Caco-2 (cell line): ENCODE results near the gene NRIP2. TPM values are rescaled to one million over a fixed set of nuclear protein-coding genes. Genes with fewer than 3 reads are reported as not detected.

ENCODE experiments used
- BruUV-seq: library from RNA; stranded (reverse); fragments of 400-500 nt; replicated peaks from 2 replicates; lab custom pipeline; 2021; lab: Mats Ljungman, UMichigan
- CTCF ChIA-PET: fragments of 300-600 bp; sonication (Branson Sonifier 250); formaldehyde crosslinking; loops from one replicate; lab custom pipeline; 2022; ENCODE audit warnings: antibody characterized with exemption; lab: Charles Lee
- POLR2A ChIA-PET: fragments of 300-600 bp; sonication (Branson Sonifier 250); formaldehyde crosslinking; loops from one replicate; lab custom pipeline; 2022; ENCODE audit warnings: antibody characterized with exemption; lab: Charles Lee
- DNase-seq, 2 experiments: peaks; one replicate each; pipeline versions ENCODE4 v3.0.0 to v3.0.0-alpha.2; 2020 to 2022
- H3K27me3 ChIP-seq: replicated peaks from 2 replicates; pipeline ENCODE4 v1.6.0; 2011; ENCODE audit warnings: low read length; ENCODE audit not compliant: control insufficient read depth, insufficient read depth
- H3K36me3 ChIP-seq: 2 replicates; pipeline ENCODE4 v1.5.1; 2011; ENCODE audit warnings: low read length; ENCODE audit not compliant: control insufficient read depth, insufficient read depth
- H3K4me1 ChIP-seq: fragments of 250-450 bp; sonication (Bioruptor Pico); 2 replicates; pipeline ENCODE4 v1.5.1; 2020; ENCODE audit warnings: mild to moderate bottlenecking
- H3K4me3 ChIP-seq: 2 replicates; pipeline ENCODE4 v1.5.1; 2011; ENCODE audit warnings: low read depth, mild to moderate bottlenecking, control low read depth, low read length
- H3K9me3 ChIP-seq: fragments of 250-450 bp; sonication (Bioruptor Pico); 2 replicates; pipeline ENCODE4 v1.5.1; 2020; ENCODE audit warnings: mild to moderate bottlenecking, moderate library complexity
- H3K27ac Mint-ChIP-seq: one replicate; pipeline ENCODE4 v1.8.0; 2022; ENCODE audit warnings: mixed read lengths; ENCODE audit not compliant: unreplicated experiment
- H3K27me3 Mint-ChIP-seq: one replicate; pipeline ENCODE4 v1.8.0; 2022; ENCODE audit warnings: mixed read lengths; ENCODE audit not compliant: insufficient read depth, unreplicated experiment
- H3K36me3 Mint-ChIP-seq: one replicate; pipeline ENCODE4 v1.8.0; 2022; ENCODE audit warnings: mild to moderate bottlenecking, mixed read lengths; ENCODE audit not compliant: insufficient read depth, unreplicated experiment
- H3K4me1 Mint-ChIP-seq: one replicate; pipeline ENCODE4 v1.8.0; 2022; ENCODE audit warnings: low read depth, mixed read lengths; ENCODE audit not compliant: unreplicated experiment
- H3K4me3 Mint-ChIP-seq: one replicate; pipeline ENCODE4 v1.8.0; 2022; ENCODE audit warnings: mild to moderate bottlenecking, moderate library complexity, mixed read lengths; ENCODE audit not compliant: unreplicated experiment
- H3K9me3 Mint-ChIP-seq: one replicate; pipeline ENCODE4 v1.8.0; 2022; ENCODE audit warnings: mixed read lengths; ENCODE audit not compliant: unreplicated experiment
- intact Hi-C: fragments of 100-400 bp; cut with micrococcal nuclease; formaldehyde crosslinking; loops from one replicate; pipeline ENCODE4 v1.10.0; 2022; ENCODE audit not compliant: unreplicated experiment
- total RNA-seq: library from RNA; stranded (reverse); gene quantifications from 2 replicates; pipeline ENCODE4 v1.2.3, GENCODE V29; 2022
- TF ChIP-seq, protein P1 (sequence below), 2 experiments: fragments of 200-600 bp in 1 of 2; IDR thresholded peaks; 1 replicate in 1 of 2; 2 replicates in 1 of 2; pipeline versions ENCODE4 v1.5.1 to v1.8.0; 2011 to 2022; ENCODE audit warnings: antibody characterized with exemption in 1 of 2, control low read depth in 1 of 2, inconsistent platforms in 1 of 2, low read depth in 1 of 2, low read length in 1 of 2, mild to moderate bottlenecking in 1 of 2, moderate library complexity in 1 of 2; ENCODE audit not compliant: insufficient read depth in 1 of 2, severe bottlenecking in 1 of 2, unreplicated experiment in 1 of 2

The NRIP2 gene
- total RNA-seq, 1 experiment from 2014 or later, result not detected

DNA sequence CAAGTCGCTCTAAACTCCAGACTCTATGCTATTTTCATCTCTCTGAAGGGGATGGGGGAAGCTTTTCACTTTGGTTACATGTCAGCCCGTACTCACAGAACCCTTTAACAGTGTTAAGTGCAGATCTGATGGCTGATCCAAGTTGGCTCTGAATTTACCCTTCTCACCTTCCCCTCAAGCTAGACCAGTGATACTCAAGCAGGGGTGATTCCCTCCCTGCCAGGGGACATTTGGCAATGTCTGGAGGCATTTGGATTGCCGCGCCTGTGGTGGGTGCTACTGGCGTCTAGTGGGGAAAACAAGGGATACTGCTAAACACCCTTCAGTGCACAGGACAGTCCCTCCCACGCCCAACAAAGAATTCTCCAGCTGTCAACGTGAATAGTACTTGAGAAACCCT is 28.0 kb upstream of the NRIP2 start:
- ChIA-PET CTCF (interaction anchor here (0.9 kb wide), 1 partner anchor 14 kb away, joined by 4 read pairs; the partner anchor contains the start of genes FOXM1 and RHNO1), POLR2A (interaction anchor here (1.0 kb wide), 1 partner anchor 14 kb away, joined by 5 read pairs; the partner anchor contains the start of genes FOXM1 and RHNO1)

DNA sequence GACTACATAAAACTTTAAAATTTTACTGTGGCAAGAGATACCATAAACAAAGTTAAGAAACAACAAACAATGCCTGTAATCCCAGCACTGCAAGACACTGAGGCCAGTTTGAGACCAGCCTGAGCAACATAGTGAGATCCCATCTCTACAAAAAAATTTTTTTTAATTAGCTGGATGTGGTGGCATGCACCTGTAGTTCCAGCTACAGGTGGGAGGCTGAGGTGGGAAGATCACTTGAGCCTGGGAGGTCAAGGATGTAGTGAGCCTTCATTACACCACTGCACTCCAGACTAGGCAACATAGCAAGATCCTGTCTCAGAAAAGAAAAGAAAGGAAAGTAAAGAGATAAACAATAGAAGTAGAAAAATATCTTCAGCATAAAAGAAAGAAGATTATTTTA is 25.3 kb upstream of the NRIP2 start:
- peaks cover 93% of the 10 kb centered on the region for H3K36me3 Mint-ChIP-seq
- ChIA-PET POLR2A (no interaction called here), CTCF (interaction anchor here (2.5 kb wide), 1 partner anchor 15 kb away, joined by 6 read pairs; no protein-coding TSS in a partner anchor)
- intact Hi-C loops, result no loop called here
- H3K4me1 ChIP-seq, result peaks cover 10% of the 10 kb centered on the region
- no peaks in the 10 kb centered on the region for H3K9me3 ChIP-seq
- H3K27ac Mint-ChIP-seq, result no peak overlapping the region
- H3K4me3 ChIP-seq, result no peak overlapping the region
- H3K27me3 ChIP-seq, result no peaks in the 10 kb centered on the region
- H3K4me3 Mint-ChIP-seq, result no peak overlapping the region
- BruUV-seq, result no TSS peak
- peaks cover 6% of the 10 kb centered on the region for H3K36me3 ChIP-seq
- H3K4me1 Mint-ChIP-seq, result peaks cover 22% of the 10 kb centered on the region
- TF ChIP-seq, protein P1, sequence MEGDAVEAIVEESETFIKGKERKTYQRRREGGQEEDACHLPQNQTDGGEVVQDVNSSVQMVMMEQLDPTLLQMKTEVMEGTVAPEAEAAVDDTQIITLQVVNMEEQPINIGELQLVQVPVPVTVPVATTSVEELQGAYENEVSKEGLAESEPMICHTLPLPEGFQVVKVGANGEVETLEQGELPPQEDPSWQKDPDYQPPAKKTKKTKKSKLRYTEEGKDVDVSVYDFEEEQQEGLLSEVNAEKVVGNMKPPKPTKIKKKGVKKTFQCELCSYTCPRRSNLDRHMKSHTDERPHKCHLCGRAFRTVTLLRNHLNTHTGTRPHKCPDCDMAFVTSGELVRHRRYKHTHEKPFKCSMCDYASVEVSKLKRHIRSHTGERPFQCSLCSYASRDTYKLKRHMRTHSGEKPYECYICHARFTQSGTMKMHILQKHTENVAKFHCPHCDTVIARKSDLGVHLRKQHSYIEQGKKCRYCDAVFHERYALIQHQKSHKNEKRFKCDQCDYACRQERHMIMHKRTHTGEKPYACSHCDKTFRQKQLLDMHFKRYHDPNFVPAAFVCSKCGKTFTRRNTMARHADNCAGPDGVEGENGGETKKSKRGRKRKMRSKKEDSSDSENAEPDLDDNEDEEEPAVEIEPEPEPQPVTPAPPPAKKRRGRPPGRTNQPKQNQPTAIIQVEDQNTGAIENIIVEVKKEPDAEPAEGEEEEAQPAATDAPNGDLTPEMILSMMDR (IDR thresholded peaks at IDR 0.05; ENCODE audit: insufficient read depth in 1 of 2, low read depth in 1 of 2, low read length in 1 of 2, severe bottlenecking in 1 of 2, unreplicated experiment in 1 of 2), result no peak
- no peak for DNase-seq
- H3K27me3 Mint-ChIP-seq, result no peaks in the 10 kb centered on the region
- H3K9me3 Mint-ChIP-seq, result no peaks in the 10 kb centered on the region

More for the DNA sequence above, 28.0 kb upstream of the NRIP2 start:
- no peaks in the 10 kb centered on the region for H3K27me3 Mint-ChIP-seq
- TF ChIP-seq, protein P1 (IDR thresholded peaks at IDR 0.05; ENCODE audit: insufficient read depth in 1 of 2, low read depth in 1 of 2, low read length in 1 of 2, severe bottlenecking in 1 of 2, unreplicated experiment in 1 of 2), result no peak
- H3K4me3 Mint-ChIP-seq, result no peak overlapping the region
- H3K36me3 Mint-ChIP-seq, result peaks cover 96% of the 10 kb centered on the region
- H3K9me3 ChIP-seq, result no peaks in the 10 kb centered on the region
- H3K36me3 ChIP-seq, result peaks cover 12% of the 10 kb centered on the region
- no peak overlapping the region for H3K4me3 ChIP-seq
- H3K27ac Mint-ChIP-seq, result no peak overlapping the region
- no peaks in the 10 kb centered on the region for H3K27me3 ChIP-seq
- H3K9me3 Mint-ChIP-seq, result no peaks in the 10 kb centered on the region
- no TSS peak for BruUV-seq
- H3K4me1 ChIP-seq, result no peaks in the 10 kb centered on the region
- intact Hi-C loops, result no loop called here
- H3K4me1 Mint-ChIP-seq, result peaks cover 4% of the 10 kb centered on the region
- DNase-seq, result no peak

DNA sequence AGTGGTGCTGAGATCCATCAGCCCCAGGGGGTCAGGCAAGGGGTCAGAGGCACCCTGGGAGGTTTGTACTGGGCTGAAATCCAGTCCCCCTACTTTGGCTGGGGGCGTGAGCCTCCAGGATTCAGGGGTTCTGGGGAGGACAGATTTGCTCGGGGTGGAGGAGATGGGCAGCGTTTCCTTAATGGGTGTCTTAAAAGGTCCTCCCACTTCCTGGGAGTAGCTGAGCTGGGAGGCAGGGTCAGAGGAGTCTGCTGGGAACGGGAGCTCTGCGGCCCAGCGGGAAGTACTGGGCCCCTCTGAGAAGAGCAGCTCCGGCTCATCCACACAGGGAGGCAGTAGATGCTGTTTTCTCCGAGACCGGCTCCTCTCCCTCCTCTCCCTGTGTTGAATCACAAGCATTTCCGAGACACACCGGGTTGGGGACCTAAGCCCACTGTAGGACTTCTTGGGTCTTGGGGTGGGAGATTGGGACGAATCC is 24.1 kb upstream of the NRIP2 start:
- no peak overlapping the region for H3K4me3 Mint-ChIP-seq
- H3K36me3 Mint-ChIP-seq, result peaks cover 86% of the 10 kb centered on the region
- H3K27ac Mint-ChIP-seq, result peak overlapping the region; percentile 58
- H3K27me3 Mint-ChIP-seq, result no peaks in the 10 kb centered on the region
- no peak for DNase-seq
- no peak overlapping the region for H3K4me3 ChIP-seq
- BruUV-seq, result no TSS peak
- intact Hi-C loops, result no loop called here
- TF ChIP-seq, protein P1 (IDR thresholded peaks at IDR 0.05; ENCODE audit: insufficient read depth in 1 of 2, low read depth in 1 of 2, low read length in 1 of 2, severe bottlenecking in 1 of 2, unreplicated experiment in 1 of 2), result no peak
- peaks cover 22% of the 10 kb centered on the region for H3K4me1 Mint-ChIP-seq
- ChIA-PET POLR2A (no interaction called here), CTCF (interaction anchor here (2.5 kb wide), 1 partner anchor 13 kb away, joined by 6 read pairs; no protein-coding TSS in a partner anchor)
- H3K9me3 ChIP-seq, result no peaks in the 10 kb centered on the region
- no peaks in the 10 kb centered on the region for H3K9me3 Mint-ChIP-seq
- peaks cover under 1% of the 10 kb centered on the region; the same call in 1 of the 2 replicates for H3K36me3 ChIP-seq
- no peaks in the 10 kb centered on the region for H3K27me3 ChIP-seq
- H3K4me1 ChIP-seq, result peaks cover 10% of the 10 kb centered on the region
